ENCODE results near the gene ZNF215. TPM values are rescaled to one million over a fixed set of nuclear protein-coding genes. Genes with fewer than 3 reads are reported as not detected.

ZNF215 gene
- total RNA-seq, 1 donor from 2014 or later: 7.0 TPM

DNA sequence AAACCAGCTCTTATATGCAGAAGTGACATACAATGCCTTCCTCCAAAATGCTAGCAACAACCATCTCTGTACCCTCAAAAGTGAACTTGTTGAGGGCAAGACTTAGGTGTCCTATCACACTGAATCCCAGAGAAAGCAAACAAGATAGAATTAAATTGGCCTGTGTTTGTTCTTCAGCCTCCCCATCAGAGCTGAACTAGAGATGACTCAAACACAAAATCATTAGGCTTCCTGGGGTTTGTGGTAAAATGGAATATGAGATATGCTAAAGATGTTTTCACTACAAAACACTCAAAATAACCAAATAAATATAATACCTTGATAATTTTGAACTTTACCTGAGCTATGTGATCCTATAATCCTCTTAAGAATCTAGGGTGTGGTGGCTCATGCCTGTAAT lies 62.3 kb downstream of the ZNF215 start:
- Mint-ChIP-seq H3K9me3 (ENCODE audit: unreplicated experiment) (no peaks in the 10 kb centered on the region), H3K4me3 (ENCODE audit: unreplicated experiment) (no peak overlapping the region), H3K27me3 (ENCODE audit: unreplicated experiment) (no peaks in the 10 kb centered on the region), H3K4me1 (ENCODE audit: low read depth, unreplicated experiment) (no peaks in the 10 kb centered on the region), H3K36me3 (ENCODE audit: unreplicated experiment) (no peaks in the 10 kb centered on the region), H3K27ac (ENCODE audit: unreplicated experiment) (no peak overlapping the region)
- DNase-seq: no peak
- TF ChIP-seq, protein P1, sequence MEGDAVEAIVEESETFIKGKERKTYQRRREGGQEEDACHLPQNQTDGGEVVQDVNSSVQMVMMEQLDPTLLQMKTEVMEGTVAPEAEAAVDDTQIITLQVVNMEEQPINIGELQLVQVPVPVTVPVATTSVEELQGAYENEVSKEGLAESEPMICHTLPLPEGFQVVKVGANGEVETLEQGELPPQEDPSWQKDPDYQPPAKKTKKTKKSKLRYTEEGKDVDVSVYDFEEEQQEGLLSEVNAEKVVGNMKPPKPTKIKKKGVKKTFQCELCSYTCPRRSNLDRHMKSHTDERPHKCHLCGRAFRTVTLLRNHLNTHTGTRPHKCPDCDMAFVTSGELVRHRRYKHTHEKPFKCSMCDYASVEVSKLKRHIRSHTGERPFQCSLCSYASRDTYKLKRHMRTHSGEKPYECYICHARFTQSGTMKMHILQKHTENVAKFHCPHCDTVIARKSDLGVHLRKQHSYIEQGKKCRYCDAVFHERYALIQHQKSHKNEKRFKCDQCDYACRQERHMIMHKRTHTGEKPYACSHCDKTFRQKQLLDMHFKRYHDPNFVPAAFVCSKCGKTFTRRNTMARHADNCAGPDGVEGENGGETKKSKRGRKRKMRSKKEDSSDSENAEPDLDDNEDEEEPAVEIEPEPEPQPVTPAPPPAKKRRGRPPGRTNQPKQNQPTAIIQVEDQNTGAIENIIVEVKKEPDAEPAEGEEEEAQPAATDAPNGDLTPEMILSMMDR (IDR thresholded peaks at IDR 0.05; ENCODE audit: partially characterized antibody, unreplicated experiment): no peak

DNA sequence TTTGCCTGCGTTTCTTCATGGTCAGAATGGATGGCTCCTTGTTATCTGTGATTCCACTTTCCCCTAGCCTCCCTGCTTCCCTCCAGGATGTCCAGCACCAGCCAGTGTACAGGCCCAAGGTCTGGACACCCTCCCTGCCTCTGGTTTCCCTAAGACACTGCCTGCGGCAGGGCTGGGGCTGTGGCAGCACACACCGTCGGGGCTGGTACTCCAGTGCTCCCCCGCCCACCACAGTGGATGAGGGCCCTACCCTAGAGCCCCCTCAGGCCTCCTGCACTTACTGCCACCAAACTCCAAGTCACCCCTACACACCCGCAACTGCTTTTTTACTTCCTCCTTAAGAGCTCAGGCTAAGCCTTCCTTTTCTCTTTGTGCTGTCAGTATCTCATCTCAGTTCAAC lies 65.0 kb downstream of the ZNF215 start:
- no peak overlapping the region for H3K27ac Mint-ChIP-seq (ENCODE audit: unreplicated experiment)
- no peaks in the 10 kb centered on the region for H3K27me3 Mint-ChIP-seq (ENCODE audit: unreplicated experiment)
- no peaks in the 10 kb centered on the region for H3K9me3 Mint-ChIP-seq (ENCODE audit: unreplicated experiment)
- H3K36me3 Mint-ChIP-seq (ENCODE audit: unreplicated experiment): no peaks in the 10 kb centered on the region
- H3K4me1 Mint-ChIP-seq (ENCODE audit: low read depth, unreplicated experiment): no peaks in the 10 kb centered on the region
- H3K4me3 Mint-ChIP-seq (ENCODE audit: unreplicated experiment): no peak overlapping the region
- TF ChIP-seq, protein P1 (IDR thresholded peaks at IDR 0.05; ENCODE audit: partially characterized antibody, unreplicated experiment): no peak
- no peak for DNase-seq

DNA sequence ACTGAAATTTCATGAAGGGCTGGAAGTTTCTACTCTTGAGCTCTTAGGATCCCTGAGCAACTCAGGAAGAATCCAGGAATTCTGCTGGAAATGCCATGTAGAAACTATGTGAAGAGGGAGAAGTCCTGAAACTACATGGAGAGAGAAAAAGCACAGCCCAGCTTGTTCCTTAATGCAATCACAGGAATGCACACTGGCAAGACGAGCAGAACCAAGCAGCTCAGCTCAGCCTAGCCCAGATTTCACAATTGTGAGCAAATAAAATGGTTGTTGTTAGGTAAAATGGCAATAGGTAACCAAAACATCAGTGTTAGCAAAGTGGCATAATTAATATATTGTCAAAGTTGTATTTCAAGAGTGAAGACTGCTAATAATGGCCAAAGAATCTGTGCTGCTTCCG lies 65.8 kb downstream of the ZNF215 start:
- DNase-seq: no peak
- no peaks in the 10 kb centered on the region for H3K27me3 Mint-ChIP-seq (ENCODE audit: unreplicated experiment)
- no peaks in the 10 kb centered on the region for H3K9me3 Mint-ChIP-seq (ENCODE audit: unreplicated experiment)
- no peak overlapping the region for H3K27ac Mint-ChIP-seq (ENCODE audit: unreplicated experiment)
- no peaks in the 10 kb centered on the region for H3K4me1 Mint-ChIP-seq (ENCODE audit: low read depth, unreplicated experiment)
- no peak overlapping the region for H3K4me3 Mint-ChIP-seq (ENCODE audit: unreplicated experiment)
- H3K36me3 Mint-ChIP-seq (ENCODE audit: unreplicated experiment): no peaks in the 10 kb centered on the region
- TF ChIP-seq, protein P1 (IDR thresholded peaks at IDR 0.05; ENCODE audit: partially characterized antibody, unreplicated experiment): no peak

DNA sequence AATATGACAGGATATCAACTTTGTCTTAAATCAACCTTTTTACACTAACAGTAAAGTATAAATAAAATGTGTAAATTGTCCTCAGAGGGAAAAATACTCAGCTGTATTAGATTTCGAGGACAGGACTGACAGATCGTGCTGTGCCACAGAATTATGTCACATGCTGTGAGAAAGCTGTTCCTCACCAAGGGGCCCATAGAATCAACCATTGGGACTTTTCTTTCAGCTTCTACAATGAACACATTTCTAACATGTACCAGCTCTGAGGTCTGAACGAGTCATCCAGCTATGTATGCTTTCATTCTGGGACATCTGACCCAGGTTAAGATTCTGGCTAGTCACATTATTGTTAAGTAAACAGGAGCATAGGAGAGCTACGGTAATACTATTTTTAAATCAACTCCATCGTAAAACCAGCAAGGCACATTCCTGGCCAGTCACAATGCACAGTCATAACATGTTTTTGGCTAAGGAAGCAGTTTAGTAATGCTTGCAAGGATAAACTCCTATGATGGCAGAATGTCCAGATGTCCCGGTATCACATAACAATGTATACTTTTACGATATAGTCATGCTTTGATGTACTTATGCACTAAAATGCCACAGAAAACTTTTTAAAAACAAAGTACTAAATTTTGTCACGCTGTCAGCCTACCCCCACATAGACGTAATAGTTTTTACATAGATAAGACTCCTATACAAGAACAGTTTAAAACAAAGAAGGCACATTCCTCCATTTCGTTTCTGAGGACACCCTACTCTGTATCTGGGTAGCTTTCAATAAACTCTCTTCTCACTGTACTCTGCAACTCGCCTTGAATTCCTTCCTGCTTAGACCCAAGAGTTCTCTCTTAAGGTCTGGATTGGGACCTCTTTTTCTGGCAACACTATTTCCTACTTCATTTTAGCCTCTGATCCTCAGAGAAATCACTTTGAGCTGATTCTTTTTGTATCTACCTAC lies 66.5 kb downstream of the ZNF215 start:
- no peaks in the 10 kb centered on the region for H3K9me3 Mint-ChIP-seq (ENCODE audit: unreplicated experiment)
- H3K4me1 Mint-ChIP-seq (ENCODE audit: low read depth, unreplicated experiment): no peaks in the 10 kb centered on the region
- no peaks in the 10 kb centered on the region for H3K27me3 Mint-ChIP-seq (ENCODE audit: unreplicated experiment)
- no peaks in the 10 kb centered on the region for H3K36me3 Mint-ChIP-seq (ENCODE audit: unreplicated experiment)
- H3K27ac Mint-ChIP-seq (ENCODE audit: unreplicated experiment): no peak overlapping the region
- no peak for DNase-seq
- TF ChIP-seq, protein P1 (IDR thresholded peaks at IDR 0.05; ENCODE audit: partially characterized antibody, unreplicated experiment): no peak
- no peak overlapping the region for H3K4me3 Mint-ChIP-seq (ENCODE audit: unreplicated experiment)

DNA sequence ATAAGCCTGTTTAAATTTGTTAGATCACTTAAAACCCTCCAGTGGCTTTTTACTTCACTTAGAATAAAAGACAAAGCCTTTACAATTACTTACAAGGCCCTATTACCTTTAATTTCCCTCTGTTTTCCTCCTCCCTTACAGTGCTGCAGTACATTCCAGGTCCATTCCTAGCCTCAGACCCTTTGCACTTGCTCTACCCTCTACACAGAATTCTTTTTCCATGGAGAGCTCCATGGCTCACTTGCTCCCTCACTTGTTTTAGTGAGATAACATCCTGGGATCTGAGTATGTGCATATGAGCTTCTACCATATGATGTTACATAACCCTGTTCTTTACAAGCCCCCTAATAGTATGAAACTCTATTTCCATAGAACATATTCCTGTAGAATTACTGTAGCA lies 69.5 kb downstream of the ZNF215 start:
- no peaks in the 10 kb centered on the region for H3K36me3 Mint-ChIP-seq (ENCODE audit: unreplicated experiment)
- H3K4me3 Mint-ChIP-seq (ENCODE audit: unreplicated experiment): no peak overlapping the region
- H3K4me1 Mint-ChIP-seq (ENCODE audit: low read depth, unreplicated experiment): no peaks in the 10 kb centered on the region
- TF ChIP-seq, protein P1 (IDR thresholded peaks at IDR 0.05; ENCODE audit: partially characterized antibody, unreplicated experiment): no peak
- no peaks in the 10 kb centered on the region for H3K9me3 Mint-ChIP-seq (ENCODE audit: unreplicated experiment)
- no peak overlapping the region for H3K27ac Mint-ChIP-seq (ENCODE audit: unreplicated experiment)
- no peaks in the 10 kb centered on the region for H3K27me3 Mint-ChIP-seq (ENCODE audit: unreplicated experiment)
- DNase-seq: no peak

Measured in glutamatergic neuron (in vitro differentiated cells).